NCI-H146 (cell line): ENCODE measurements around the gene TRIM47.
A peak's percentile ranks its signal among the peaks of the same experiment; 100 is the strongest.

ENCODE experiments used
- DNase-seq: peaks from one replicate; lab custom pipeline; 2025; lab: John Stamatoyannopoulos, UW

Gene TRIM47

DNA sequence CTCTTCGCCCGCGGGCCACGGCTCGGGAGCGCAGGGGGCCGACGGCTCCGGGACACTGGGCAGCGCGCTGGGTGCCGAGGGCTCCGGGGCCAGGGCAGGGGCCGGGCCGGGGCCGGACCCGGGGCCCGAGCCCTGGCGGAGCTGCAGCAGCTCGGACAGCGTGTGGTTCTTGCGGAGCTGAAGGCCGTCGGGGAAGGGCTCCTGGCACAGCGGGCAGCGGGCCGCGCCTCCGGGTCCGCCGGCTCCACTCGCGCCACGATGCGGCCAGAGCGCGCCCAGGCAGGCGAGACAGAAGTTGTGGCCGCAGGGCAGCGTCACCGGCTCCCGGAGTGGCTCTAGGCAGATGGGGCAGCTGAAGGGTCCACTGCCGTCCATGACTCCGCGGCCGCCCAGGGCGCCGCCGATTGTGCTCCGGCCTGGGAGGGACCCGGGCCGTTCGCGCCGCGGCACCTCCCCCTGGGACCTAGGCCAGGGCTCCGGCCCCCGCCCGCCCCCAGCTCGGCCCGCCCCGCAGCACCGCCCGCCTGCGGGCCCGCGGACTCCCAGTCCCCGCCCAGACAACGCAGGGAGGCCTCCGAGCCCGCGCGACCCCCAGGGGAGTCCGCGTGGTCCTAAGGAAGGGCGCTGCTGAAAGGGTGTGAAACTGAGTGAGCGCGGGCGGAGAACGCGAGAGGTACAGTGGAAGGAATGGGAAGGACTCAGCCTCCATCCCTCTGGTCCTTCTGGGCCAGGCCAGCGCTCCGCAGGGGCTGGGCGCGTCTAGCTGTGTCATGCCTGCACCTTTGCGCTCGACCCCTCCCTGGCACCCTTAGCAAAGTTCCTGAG, at the start of gene TRIM47:
Gene TRIM47, minus strand, starts transcription at position 408 of the 825 bp plus-strand sequence. Its CDS starts 33 bp downstream, at position 375.
- peak; percentile 65 for DNase-seq

GRCh38 chr17:75927286-75927922, 49.0 kb upstream of the TRIM47 start:
- peak; percentile 52 for DNase-seq

DNA sequence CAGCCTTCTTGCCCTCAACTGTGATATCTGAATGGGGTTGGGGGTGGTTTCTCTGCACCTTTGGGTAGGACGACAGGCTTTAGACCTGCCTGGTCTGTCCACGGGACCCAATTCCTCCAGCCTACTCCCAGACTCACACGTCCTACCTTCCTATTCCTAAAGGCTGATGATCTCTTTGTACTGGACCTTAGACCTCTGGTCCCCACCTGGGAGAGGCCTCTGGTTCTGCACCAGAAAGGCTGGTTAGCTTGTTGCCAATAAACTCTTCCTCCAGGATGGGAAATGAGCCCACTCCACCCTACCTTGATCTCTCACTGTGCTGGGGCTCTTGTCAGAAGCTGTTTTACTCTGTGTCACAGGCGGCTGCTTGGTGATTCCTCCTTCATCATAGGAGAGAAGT, 48.1 kb upstream of the TRIM47 start:
- DNase-seq, result no peak

DNA sequence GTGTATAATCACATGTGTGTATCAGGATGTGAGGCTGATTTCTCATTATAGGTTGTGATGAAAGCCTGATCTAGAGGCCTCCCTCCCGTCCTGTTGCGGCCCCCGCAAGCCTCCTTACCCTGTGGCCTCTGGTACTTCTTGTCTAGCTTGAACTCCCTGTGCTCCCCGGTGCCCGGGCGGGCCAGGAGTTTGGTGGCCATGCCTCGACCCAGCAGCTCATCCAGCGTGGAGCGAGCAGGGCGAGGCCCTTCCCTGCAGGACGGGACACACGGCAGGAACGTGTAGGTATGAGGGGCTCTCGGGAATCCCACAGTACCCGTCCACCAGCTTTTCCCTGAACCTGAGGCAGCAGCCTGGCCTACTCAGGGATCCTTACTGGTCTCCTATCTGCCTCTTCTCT, 47.5 kb upstream of the TRIM47 start:
- no peak for DNase-seq

GRCh38 chr17:75925103-75925502, 46.7 kb upstream of the TRIM47 start:
- no peak for DNase-seq

GRCh38 chr17:75922963-75923874, 44.8 kb upstream of the TRIM47 start:
- no peak for DNase-seq

- DNase-seq, result no peak
These were observed 44.0 kb upstream of the TRIM47 start for GRCh38 chr17:75922173-75922961.

GRCh38 chr17:75921596-75921995, 43.2 kb upstream of the TRIM47 start:
- DNase-seq, result no peak

DNA sequence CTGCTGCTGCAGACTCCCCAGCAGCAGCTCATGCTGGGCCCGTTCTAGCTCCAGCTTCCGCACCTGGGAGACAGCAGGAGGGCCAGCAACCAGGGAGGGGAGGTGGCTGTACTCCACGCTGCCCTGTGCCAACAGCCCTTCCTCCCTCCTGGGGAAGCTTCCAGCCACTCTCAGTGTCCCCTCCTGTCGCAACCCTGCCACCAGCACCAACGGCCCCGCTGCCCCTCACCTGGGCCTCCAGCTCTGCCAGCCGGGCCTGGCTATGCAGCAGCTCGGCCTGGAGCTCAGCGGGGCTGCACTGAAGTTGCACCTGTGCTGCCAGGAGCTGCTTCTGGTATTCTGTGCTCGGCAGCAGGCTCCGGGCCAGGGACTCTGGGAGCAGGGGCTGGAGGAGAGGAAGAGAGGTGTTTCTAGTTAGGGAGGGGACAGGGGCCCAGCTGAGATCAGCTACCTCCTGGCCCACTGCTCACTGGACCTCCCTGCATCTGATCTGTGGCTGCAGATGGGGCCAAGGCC, 41.7 kb upstream of the TRIM47 start:
- DNase-seq, result peak; percentile 24

DNA sequence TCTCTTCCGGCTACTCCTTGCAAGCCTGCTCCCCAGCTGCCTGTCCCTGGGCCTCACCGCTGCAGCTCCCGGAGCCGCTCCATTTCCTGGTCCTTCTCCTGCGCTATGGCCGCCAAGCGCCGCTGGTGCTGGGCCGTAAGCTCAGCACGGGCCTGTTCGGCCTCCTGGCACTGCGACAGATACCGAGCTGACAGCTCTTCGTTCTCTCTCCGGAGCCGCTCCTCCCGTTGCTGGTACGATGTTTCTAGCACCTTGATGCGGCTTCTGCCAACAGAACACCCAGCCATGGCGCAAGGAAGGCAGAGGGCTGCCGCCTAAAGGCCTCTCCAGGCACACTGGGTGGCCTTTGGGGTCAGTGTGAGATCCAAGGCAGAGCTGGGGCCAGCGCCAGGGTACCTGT, 41.2 kb upstream of the TRIM47 start:
- DNase-seq, result no peak

GRCh38 chr17:75917917-75918445, 39.6 kb upstream of the TRIM47 start:
- DNase-seq, result no peak

DNA sequence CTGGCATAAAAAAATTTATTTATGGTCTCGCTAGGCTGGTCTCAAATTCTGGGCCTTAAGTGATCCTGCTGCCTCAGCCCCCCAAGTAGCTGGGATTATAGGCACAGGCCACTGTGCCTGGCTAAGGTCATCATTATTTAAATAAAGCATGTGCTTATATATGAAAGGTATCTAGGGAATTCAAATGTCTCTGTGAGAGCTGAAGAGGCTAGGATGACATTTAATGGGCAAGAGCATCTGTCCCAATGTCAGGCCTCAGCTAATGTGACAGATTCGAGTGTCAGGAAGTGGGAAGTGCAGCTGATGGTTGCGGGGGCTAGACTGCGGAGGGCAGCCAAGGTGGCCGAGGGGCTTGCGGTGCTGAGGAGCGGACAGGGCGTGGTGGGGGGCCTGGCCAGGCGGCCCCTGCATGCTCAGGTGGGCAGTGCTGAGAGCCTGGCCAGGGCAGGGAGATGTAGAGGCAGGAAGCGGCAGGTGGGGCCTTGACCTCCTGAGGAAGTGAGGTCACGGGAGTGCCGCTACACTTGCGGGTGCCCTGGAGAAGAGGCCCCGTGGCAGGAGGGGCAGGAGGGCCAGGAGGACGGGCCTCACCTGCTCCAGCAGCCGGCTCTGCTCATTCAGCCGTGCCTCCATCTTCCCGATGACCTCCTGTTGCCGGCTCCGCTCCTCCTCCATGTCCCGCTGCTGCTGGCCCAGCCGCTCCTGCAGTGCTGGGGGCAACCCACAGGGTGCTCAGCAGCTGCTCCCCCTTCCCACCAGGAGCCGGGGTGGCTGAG, 38.9 kb upstream of the TRIM47 start:
- DNase-seq, result no peak

GRCh38 chr17:75915268-75915667, 36.9 kb upstream of the TRIM47 start:
- no peak for DNase-seq

GRCh38 chr17:75914643-75915267, 36.4 kb upstream of the TRIM47 start:
- no peak for DNase-seq

GRCh38 chr17:75913537-75914210, 35.3 kb upstream of the TRIM47 start:
- DNase-seq, result no peak

- peak; percentile 66 for DNase-seq
These were observed 32.3 kb upstream of the TRIM47 start for GRCh38 chr17:75910699-75911098.

GRCh38 chr17:75909812-75910274, 31.5 kb upstream of the TRIM47 start:
- DNase-seq, result peak; percentile 85

- peak; percentile 87 for DNase-seq
These were observed 30.9 kb upstream of the TRIM47 start for GRCh38 chr17:75909051-75909811.
